HepG2 (cell line): ENCODE measurements around the gene TGFBR1.
A peak's percentile ranks its signal among the peaks of the same experiment; 100 is the strongest.

Experiments
- CTCF ChIP-seq: sonication (generic); formaldehyde crosslinking; IDR thresholded peaks from 2 replicates; pipeline ENCODE4 v1.5.0; 2020; ENCODE audit warnings: mild to moderate bottlenecking, missing genetic modification reagents, moderate library complexity
- POLR2A ChIP-seq, 2 experiments: IDR thresholded peaks; 2 replicates each; pipeline ENCODE4 v1.6.1; 2011; ENCODE audit warnings: low read depth in 2 of 2, low read length in 2 of 2, mild to moderate bottlenecking in 1 of 2, moderate library complexity in 1 of 2; ENCODE audit not compliant: insufficient read depth in 1 of 2
- SALL1 ChIP-seq: sonication (generic); formaldehyde crosslinking; IDR thresholded peaks from 2 replicates; pipeline ENCODE4 v1.8.0; 2022; ENCODE audit warnings: mild to moderate bottlenecking, missing genetic modification reagents
- TF ChIP-seq, protein P1 (sequence below), 2 experiments: fragments of 450-650 bp in 1 of 2; sonication (generic) in 1 of 2; formaldehyde crosslinking in 1 of 2; IDR thresholded peaks; 2 replicates each; pipeline versions ENCODE4 v1.6.1 to v1.8.0; 2016 to 2022; ENCODE audit warnings: antibody characterized with exemption in 1 of 2, mild to moderate bottlenecking in 1 of 2, missing genetic modification reagents in 1 of 2

- TF ChIP-seq, protein P1, sequence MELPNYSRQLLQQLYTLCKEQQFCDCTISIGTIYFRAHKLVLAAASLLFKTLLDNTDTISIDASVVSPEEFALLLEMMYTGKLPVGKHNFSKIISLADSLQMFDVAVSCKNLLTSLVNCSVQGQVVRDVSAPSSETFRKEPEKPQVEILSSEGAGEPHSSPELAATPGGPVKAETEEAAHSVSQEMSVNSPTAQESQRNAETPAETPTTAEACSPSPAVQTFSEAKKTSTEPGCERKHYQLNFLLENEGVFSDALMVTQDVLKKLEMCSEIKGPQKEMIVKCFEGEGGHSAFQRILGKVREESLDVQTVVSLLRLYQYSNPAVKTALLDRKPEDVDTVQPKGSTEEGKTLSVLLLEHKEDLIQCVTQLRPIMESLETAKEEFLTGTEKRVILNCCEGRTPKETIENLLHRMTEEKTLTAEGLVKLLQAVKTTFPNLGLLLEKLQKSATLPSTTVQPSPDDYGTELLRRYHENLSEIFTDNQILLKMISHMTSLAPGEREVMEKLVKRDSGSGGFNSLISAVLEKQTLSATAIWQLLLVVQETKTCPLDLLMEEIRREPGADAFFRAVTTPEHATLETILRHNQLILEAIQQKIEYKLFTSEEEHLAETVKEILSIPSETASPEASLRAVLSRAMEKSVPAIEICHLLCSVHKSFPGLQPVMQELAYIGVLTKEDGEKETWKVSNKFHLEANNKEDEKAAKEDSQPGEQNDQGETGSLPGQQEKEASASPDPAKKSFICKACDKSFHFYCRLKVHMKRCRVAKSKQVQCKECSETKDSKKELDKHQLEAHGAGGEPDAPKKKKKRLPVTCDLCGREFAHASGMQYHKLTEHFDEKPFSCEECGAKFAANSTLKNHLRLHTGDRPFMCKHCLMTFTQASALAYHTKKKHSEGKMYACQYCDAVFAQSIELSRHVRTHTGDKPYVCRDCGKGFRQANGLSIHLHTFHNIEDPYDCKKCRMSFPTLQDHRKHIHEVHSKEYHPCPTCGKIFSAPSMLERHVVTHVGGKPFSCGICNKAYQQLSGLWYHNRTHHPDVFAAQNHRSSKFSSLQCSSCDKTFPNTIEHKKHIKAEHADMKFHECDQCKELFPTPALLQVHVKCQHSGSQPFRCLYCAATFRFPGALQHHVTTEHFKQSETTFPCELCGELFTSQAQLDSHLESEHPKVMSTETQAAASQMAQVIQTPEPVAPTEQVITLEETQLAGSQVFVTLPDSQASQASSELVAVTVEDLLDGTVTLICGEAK (IDR thresholded peaks at IDR 0.05), result no peak
- TF ChIP-seq, protein P1 (CRISPR knock-in tag; IDR thresholded peaks at IDR 0.05), result no peak
- TF ChIP-seq SALL1 (CRISPR knock-in tag) (peak; percentile 9; the same call in 1 of the 2 replicates), POLR2A (IDR thresholded peaks at IDR 0.05; ENCODE audit: insufficient read depth in 1 of 2, low read depth in 2 of 2, low read length in 2 of 2) (peak; percentile 73 to 82; a peak in 3 of 4 replicates), CTCF (CRISPR knock-in tag) (no peak; the same call in 1 of the 2 replicates)
These were observed 485 bp downstream of the TGFBR1 start for GRCh38 chr9:99105152-99106043.
